ENCODE measurements around the gene TEX44. TPM values are rescaled to one million over a fixed set of nuclear protein-coding genes. Genes with fewer than 3 reads are reported as not detected.

TEX44 gene
- total RNA-seq, 1 donor from 2014 or later, result not detected

DNA sequence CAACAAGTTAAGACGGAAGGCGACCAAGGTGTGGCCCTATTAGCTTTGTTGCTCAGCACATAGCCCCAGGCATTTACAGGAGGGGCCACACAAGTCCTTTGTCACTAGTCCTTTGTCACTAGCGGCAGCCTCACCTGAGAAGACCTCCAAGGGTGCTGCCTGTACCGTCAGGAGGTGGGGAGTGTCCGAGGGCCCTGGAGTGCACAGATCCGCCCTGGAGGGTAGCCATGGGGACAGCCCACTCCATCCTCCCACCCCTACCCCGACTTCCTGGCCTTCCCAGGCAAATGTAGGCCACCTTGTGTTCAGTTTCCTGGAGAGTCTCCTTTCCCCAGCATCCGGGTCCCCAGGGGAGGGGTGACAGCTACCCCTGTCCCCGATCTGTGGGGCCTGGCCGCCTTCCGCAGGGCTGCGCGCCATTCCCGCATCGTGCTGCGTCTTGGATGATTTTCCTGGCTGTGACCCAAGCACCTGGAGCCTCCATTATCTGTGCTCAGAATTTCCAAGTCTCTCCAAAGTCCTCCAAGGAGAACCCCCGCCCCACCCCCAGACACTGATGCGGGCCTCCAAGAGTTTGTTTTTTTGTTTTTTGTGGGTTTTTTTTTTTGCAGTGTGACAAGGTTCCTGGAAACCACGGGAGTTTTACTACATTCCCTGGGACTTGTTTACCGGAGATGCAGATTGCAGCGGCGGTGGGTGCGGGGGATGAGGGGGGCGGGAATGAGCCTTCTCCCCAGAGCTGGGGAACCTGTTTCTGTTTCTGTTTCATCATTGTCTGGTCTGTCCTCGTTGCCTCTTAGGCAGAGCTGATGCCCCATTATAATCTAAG, 28.6 kb downstream of the TEX44 start:
- Histone ChIP-seq H3K4me3 (ENCODE audit: low read depth, low read length) (no peak overlapping the region), H3K36me3 (ENCODE audit: control insufficient read depth, insufficient read depth, low read length) (no peaks in the 10 kb centered on the region), H3K27me3 (ENCODE audit: control insufficient read depth, insufficient read depth, low read length) (no peaks in the 10 kb centered on the region)
- TF ChIP-seq, protein P1, sequence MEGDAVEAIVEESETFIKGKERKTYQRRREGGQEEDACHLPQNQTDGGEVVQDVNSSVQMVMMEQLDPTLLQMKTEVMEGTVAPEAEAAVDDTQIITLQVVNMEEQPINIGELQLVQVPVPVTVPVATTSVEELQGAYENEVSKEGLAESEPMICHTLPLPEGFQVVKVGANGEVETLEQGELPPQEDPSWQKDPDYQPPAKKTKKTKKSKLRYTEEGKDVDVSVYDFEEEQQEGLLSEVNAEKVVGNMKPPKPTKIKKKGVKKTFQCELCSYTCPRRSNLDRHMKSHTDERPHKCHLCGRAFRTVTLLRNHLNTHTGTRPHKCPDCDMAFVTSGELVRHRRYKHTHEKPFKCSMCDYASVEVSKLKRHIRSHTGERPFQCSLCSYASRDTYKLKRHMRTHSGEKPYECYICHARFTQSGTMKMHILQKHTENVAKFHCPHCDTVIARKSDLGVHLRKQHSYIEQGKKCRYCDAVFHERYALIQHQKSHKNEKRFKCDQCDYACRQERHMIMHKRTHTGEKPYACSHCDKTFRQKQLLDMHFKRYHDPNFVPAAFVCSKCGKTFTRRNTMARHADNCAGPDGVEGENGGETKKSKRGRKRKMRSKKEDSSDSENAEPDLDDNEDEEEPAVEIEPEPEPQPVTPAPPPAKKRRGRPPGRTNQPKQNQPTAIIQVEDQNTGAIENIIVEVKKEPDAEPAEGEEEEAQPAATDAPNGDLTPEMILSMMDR (IDR thresholded peaks at IDR 0.05; ENCODE audit: insufficient read depth, low read length, severe bottlenecking), result no peak
- no peak for DNase-seq (ENCODE audit: low read depth)
- no peak for FAIRE-seq

DNA sequence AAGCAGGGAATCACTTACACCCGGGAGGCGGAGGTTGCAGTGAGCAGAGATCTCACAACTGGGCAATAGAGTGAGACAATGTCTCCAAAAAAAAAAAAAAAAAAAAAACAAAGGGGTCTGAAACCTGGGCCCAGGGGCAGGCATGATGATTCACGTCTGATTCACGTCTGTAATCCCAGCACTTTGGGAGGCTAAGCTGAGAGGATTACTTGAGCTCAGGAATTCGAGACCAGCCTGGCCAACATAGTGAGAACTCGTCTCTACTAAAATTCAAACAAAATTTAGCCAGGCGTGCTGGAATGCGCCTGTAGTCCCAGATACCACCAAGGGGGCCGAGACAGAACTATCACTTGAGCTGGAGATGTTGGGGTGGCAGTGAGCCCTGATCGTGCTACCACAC, 30.3 kb downstream of the TEX44 start:
- DNase-seq (ENCODE audit: low read depth), result no peak

DNA sequence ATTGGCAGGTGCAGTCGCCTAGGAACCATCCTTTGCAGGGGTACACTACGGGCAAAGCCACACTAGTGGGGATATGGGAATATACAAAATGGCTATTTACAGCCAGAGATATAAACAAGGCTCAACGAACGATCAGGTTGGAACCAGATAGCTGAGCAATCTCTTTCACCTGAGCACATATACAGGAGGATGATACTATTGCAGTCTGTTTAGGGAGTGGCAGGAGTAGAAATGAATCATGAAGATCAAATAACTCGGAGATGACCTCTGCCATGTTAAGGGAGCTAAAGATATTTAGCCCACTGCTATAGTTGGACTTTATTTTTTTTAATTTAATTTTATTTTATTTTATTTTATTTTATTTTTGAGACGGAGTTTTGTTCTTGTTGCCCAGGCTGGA, 33.8 kb downstream of the TEX44 start:
- Histone ChIP-seq H3K36me3 (ENCODE audit: control insufficient read depth, insufficient read depth, low read length) (no peaks in the 10 kb centered on the region), H3K27me3 (ENCODE audit: control insufficient read depth, insufficient read depth, low read length) (no peaks in the 10 kb centered on the region), H3K4me3 (ENCODE audit: low read depth, low read length) (no peak overlapping the region)
- TF ChIP-seq, protein P1 (IDR thresholded peaks at IDR 0.05; ENCODE audit: insufficient read depth, low read length, severe bottlenecking), result no peak
- FAIRE-seq, result peak; percentile 82
- DNase-seq (ENCODE audit: low read depth), result no peak

More for the DNA sequence above, 30.3 kb downstream of the TEX44 start:
- TF ChIP-seq, protein P1 (IDR thresholded peaks at IDR 0.05; ENCODE audit: insufficient read depth, low read length, severe bottlenecking), result no peak
- Histone ChIP-seq H3K27me3 (ENCODE audit: control insufficient read depth, insufficient read depth, low read length) (no peaks in the 10 kb centered on the region), H3K4me3 (ENCODE audit: low read depth, low read length) (no peak overlapping the region), H3K36me3 (ENCODE audit: control insufficient read depth, insufficient read depth, low read length) (no peaks in the 10 kb centered on the region)
- FAIRE-seq, result no peak

DNA sequence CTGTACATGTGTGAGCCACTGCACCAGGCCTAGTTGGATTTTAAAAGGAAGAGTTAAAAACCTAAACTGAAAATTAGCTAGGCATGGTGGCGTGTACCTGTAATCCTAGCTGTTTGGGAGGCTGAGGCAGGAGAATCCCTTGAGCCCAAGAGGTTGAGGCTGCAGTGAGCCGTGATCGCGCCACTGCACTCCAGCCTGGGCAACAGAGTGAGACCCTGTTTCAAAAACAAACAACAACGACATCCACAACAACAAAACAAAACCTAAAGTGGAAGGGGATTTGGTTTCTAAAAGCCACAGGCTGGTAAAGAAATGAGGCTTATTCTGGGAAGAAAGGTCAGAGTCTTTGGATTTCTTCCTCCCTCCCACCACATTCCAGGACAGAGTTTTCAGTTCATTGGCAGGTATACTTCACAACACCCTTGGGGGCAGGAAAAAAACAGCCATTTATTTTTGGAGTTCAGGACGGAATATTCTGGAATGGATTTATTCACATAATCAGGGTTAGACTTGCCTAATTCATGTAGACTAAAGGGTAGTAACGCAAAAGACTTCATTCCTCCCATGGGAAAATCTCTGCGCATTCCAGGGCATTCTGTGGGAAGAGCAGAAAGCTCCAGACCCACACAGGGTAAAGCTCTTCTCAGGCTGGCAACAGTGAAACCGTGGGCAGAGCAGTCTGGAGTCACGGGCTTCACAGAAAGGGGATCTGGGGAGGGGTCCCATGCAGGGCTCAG, 34.9 kb downstream of the TEX44 start:
- DNase-seq (ENCODE audit: low read depth) (no peak), FAIRE-seq (no peak)
- Histone ChIP-seq H3K4me3 (ENCODE audit: low read depth, low read length) (no peak overlapping the region), H3K36me3 (ENCODE audit: control insufficient read depth, insufficient read depth, low read length) (no peaks in the 10 kb centered on the region), H3K27me3 (ENCODE audit: control insufficient read depth, insufficient read depth, low read length) (no peaks in the 10 kb centered on the region)
- TF ChIP-seq, protein P1 (IDR thresholded peaks at IDR 0.05; ENCODE audit: insufficient read depth, low read length, severe bottlenecking), result no peak

DNA sequence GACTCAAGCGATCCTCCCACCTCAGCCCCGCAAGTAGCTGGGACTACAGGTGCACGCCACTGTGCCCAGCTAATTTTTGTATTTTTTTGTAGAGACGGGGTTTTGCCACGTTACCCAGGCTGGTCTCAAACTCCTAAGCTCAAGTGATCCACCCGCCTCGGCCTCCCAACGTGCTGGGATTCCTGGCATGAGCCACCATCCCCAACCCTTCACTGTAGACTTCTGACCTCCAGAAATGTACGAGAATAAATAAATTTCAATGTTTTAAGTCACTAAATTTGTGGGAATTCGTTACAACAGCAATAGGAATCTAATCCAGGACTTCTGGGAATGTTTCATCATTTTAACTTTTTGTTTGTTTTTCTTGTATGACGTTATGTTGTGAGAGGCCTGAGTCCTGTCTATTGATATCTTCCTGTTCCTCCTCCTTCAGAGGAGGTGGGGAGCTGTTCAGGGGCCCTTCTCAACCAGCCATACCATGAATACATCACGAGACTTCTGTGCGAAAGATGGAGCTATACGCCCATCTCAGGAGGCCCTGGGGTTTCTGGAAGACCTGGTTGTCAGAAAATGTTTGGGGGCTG, 40.0 kb downstream of the TEX44 start:
- no peaks in the 10 kb centered on the region for H3K27me3 ChIP-seq (ENCODE audit: control insufficient read depth, insufficient read depth, low read length)
- TF ChIP-seq, protein P1 (IDR thresholded peaks at IDR 0.05; ENCODE audit: insufficient read depth, low read length, severe bottlenecking), result no peak
- no peaks in the 10 kb centered on the region for H3K36me3 ChIP-seq (ENCODE audit: control insufficient read depth, insufficient read depth, low read length)
- FAIRE-seq, result no peak
- no peak for DNase-seq (ENCODE audit: low read depth)
- no peak overlapping the region for H3K4me3 ChIP-seq (ENCODE audit: low read depth, low read length)
